Cardiac muscle cell (in vitro differentiated cells and primary cell): Measurements from ENCODE around the gene TCEAL1. TPM values are rescaled to one million over a fixed set of nuclear protein-coding genes. Genes with fewer than 3 reads are reported as not detected.

ENCODE experiments used
- DNase-seq, 2 donors: peaks; one replicate each; pipeline versions ENCODE4 v3.0.0 to v3.0.0-alpha.2; 2010 to 2017; ENCODE audit warnings: low read depth in 1 of 2, low spot score in 1 of 2
- H3K27ac ChIP-seq: fragments of 200-600 bp; sonication (generic); 2 replicates; pipeline ENCODE4 v1.5.1; 2016
- H3K27me3 ChIP-seq: fragments of 200-600 bp; sonication (generic); 2 replicates; pipeline ENCODE4 v1.6.0; 2016; ENCODE audit warnings: control low read depth
- H3K36me3 ChIP-seq: fragments of 200-600 bp; sonication (generic); 2 replicates; pipeline ENCODE4 v1.5.1; 2016; ENCODE audit warnings: control low read depth
- H3K4me1 ChIP-seq: fragments of 200-600 bp; sonication (generic); 2 replicates; pipeline ENCODE4 v1.8.1; 2017; ENCODE audit warnings: low read depth, mild to moderate bottlenecking, mixed run types
- H3K4me3 ChIP-seq: fragments of 200-600 bp; sonication (generic); 2 replicates; pipeline ENCODE4 v1.5.1; 2016; ENCODE audit warnings: mild to moderate bottlenecking
- H3K9me3 ChIP-seq: fragments of 200-600 bp; sonication (generic); 2 replicates; pipeline ENCODE4 v1.5.1; 2017; ENCODE audit warnings: low read depth, mild to moderate bottlenecking, control low read depth
- CTCF ChIP-seq: IDR thresholded peaks from 2 replicates; pipeline ENCODE4 v1.5.1; 2012; ENCODE audit warnings: low read depth, mild to moderate bottlenecking, low read length
- polyA plus RNA-seq: library from polyadenylated mRNA; unstranded; fragments of >200 nt; fragmentation: Nextera tagmentation; extraction: Ambion mirVana; gene quantifications from 2 replicates; pipeline ENCODE4 v1.2.1, GENCODE V29; 2016
- total RNA-seq: library from RNA; depleted of rRNA; stranded (reverse); fragments of >200 nt; gene quantifications from 2 replicates; pipeline ENCODE4 v1.2.3, GENCODE V29; 2016

The TCEAL1 gene
- total and polyA plus RNA-seq, 2 experiments from 2014 or later = 66.3 to 121 TPM

GRCh38 chrX:103607364-103608305 is 21.1 kb upstream of the TCEAL1 start, which contains the start of gene TCEAL3:
Gene TCEAL3 (plus strand): TSS chrX:103607963. CDS start chrX:103609065, 1,102 bp downstream.
- H3K9me3 ChIP-seq = no peaks in the 10 kb centered on the region
- H3K4me3 ChIP-seq = peak within 1 kb of the TSS; percentile 72
- H3K36me3 ChIP-seq = no peaks in the 10 kb centered on the region
- DNase-seq = peak; percentile 63 to 73
- no peak for TF ChIP-seq CTCF
- no peaks in the 10 kb centered on the region for H3K4me1 ChIP-seq
- no peaks in the 10 kb centered on the region for H3K27me3 ChIP-seq
- no peak within 1 kb of the TSS for H3K27ac ChIP-seq

GRCh38 chrX:103608306-103608963 is 20.3 kb upstream of the TCEAL1 start:
- no peak for TF ChIP-seq CTCF
- H3K36me3 ChIP-seq = no peaks in the 10 kb centered on the region
- no peaks in the 10 kb centered on the region for H3K9me3 ChIP-seq
- DNase-seq = no peak
- no peaks in the 10 kb centered on the region for H3K27me3 ChIP-seq
- H3K4me1 ChIP-seq = no peaks in the 10 kb centered on the region
- peak overlapping the region; percentile 72 for H3K4me3 ChIP-seq
- no peak overlapping the region for H3K27ac ChIP-seq

GRCh38 chrX:103610282-103610681 is 18.5 kb upstream of the TCEAL1 start:
- Histone ChIP-seq H3K27ac (no peak overlapping the region), H3K4me1 (no peaks in the 10 kb centered on the region), H3K9me3 (no peaks in the 10 kb centered on the region), H3K4me3 (no peak overlapping the region), H3K36me3 (no peaks in the 10 kb centered on the region), H3K27me3 (no peaks in the 10 kb centered on the region)
- no peak for DNase-seq
- no peak for TF ChIP-seq CTCF

- Histone ChIP-seq H3K4me1 (no peaks in the 10 kb centered on the region), H3K4me3 (no peak overlapping the region), H3K27ac (no peak overlapping the region), H3K36me3 (no peaks in the 10 kb centered on the region), H3K27me3 (no peaks in the 10 kb centered on the region), H3K9me3 (no peaks in the 10 kb centered on the region)
- no peak for DNase-seq
- TF ChIP-seq CTCF = no peak
Measured at GRCh38 chrX:103613362-103613890, 15.3 kb upstream of the TCEAL1 start.

- no peak for TF ChIP-seq CTCF
- DNase-seq = no peak
- no peaks in the 10 kb centered on the region for H3K36me3 ChIP-seq
- no peak overlapping the region for H3K4me3 ChIP-seq
- no peaks in the 10 kb centered on the region for H3K4me1 ChIP-seq
- H3K9me3 ChIP-seq = no peaks in the 10 kb centered on the region
- H3K27me3 ChIP-seq = no peaks in the 10 kb centered on the region
- H3K27ac ChIP-seq = no peak overlapping the region
Measured at GRCh38 chrX:103614999-103615398, 13.8 kb upstream of the TCEAL1 start.
